A549 (cell line): ENCODE data around the gene ST6GALNAC2. TPM values are rescaled to one million over a fixed set of nuclear protein-coding genes. Genes with fewer than 3 reads are reported as not detected.

Source experiments
- ATAC-seq, 2 experiments: fragments of 200-7000 bp in 1 of 2; fragments of >200 bp in 1 of 2; cut with Nextera tagmentation in 1 of 2; cut with Tn5 transposase in 1 of 2; 3 replicates each; pipeline versions ENCODE4 v1.8.0 to v1.9.1; 2018 to 2020; ENCODE audit warnings: mild to moderate bottlenecking in 1 of 2, moderate library complexity in 1 of 2
- CTCF ChIA-PET: fragments of 300-600 bp; sonication (Branson Sonifier 250); formaldehyde crosslinking; extraction: SDS; loops from one replicate; lab custom pipeline; 2021; ENCODE audit warnings: antibody characterized with exemption, inconsistent platforms; lab: Yijun Ruan, JAX
- POLR2A ChIA-PET: fragments of 350-600 bp; formaldehyde crosslinking; extraction: SDS; loops from one replicate; lab custom pipeline; 2021; ENCODE audit warnings: antibody characterized with exemption, inconsistent platforms; lab: Yijun Ruan, JAX
- DNase-seq, 2 experiments: peaks; one replicate each; pipeline versions ENCODE4 v3.0.0 to v3.0.0-alpha.2; 2011 to 2016; ENCODE audit warnings: low read depth in 1 of 2, low spot score in 1 of 2
- FAIRE-seq: peaks from 2 replicates; lab custom pipeline; 2011; peaks lifted over from hg19 to GRCh38; lab: Jason Lieb, UNC
- H3K27ac ChIP-seq, 2 experiments: fragments of >200 bp; sonication (Bioruptor Twin); formaldehyde crosslinking; 3 replicates each; pipeline ENCODE4 v1.5.1; 2016 to 2017
- H3K4me1 ChIP-seq: fragments of >200 bp; sonication (Bioruptor Twin); formaldehyde crosslinking; 3 replicates; pipeline ENCODE4 v1.6.1; 2016
- H3K4me2 ChIP-seq: fragments of >200 bp; sonication (Bioruptor Twin); formaldehyde crosslinking; 3 replicates; pipeline ENCODE4 v1.6.1; 2016
- H3K4me3 ChIP-seq: fragments of >200 bp; sonication (Bioruptor Twin); formaldehyde crosslinking; 3 replicates; pipeline ENCODE4 v1.5.1; 2016
- H3K9me3 ChIP-seq: fragments of >200 bp; sonication (Bioruptor Twin); formaldehyde crosslinking; 3 replicates; pipeline ENCODE4 v1.6.1; 2016
- CEBPB ChIP-seq, 2 experiments: fragments of >200 bp in 1 of 2; sonication (Bioruptor Twin) in 1 of 2; formaldehyde crosslinking in 1 of 2; IDR thresholded peaks; 2 replicates each; pipeline ENCODE4 v1.6.1; 2012 to 2016
- EHMT2 ChIP-seq: fragments of 200-600 bp; sonication (generic); IDR thresholded peaks from 2 replicates; pipeline ENCODE4 v1.6.1; 2016; ENCODE audit warnings: antibody characterized with exemption, low read depth, mild to moderate bottlenecking, moderate library complexity
- HDAC2 ChIP-seq: fragments of 200-600 bp; sonication (generic); IDR thresholded peaks from 2 replicates; pipeline ENCODE4 v1.6.1; 2016
- HOXA7 ChIP-seq: fragments of 250-450 bp; sonication (Bioruptor Pico); IDR thresholded peaks from 2 replicates; pipeline ENCODE4 v1.5.0; 2020; ENCODE audit warnings: mild to moderate bottlenecking, moderate library complexity
- JUN ChIP-seq, 2 experiments: fragments of >200 bp; sonication (Bioruptor Twin); formaldehyde crosslinking; IDR thresholded peaks; 2 replicates in 1 of 2; 3 replicates in 1 of 2; pipeline ENCODE4 v1.6.1; 2016 to 2017
- JUNB ChIP-seq: fragments of >200 bp; sonication (Bioruptor Twin); formaldehyde crosslinking; IDR thresholded peaks from 2 replicates; pipeline ENCODE4 v1.6.1; 2016
- MAZ ChIP-seq: fragments of 150-350 bp; IDR thresholded peaks from 2 replicates; pipeline ENCODE4 v1.6.1; 2014; ENCODE audit warnings: antibody characterized with exemption, low read depth, low read length, borderline replicate concordance
- NFE2L2 ChIP-seq: fragments of 150-350 bp; conservative IDR thresholded peaks from 2 replicates; pipeline ENCODE4 v1.6.1; 2014; ENCODE audit warnings: low read length
- NPAS2 ChIP-seq: fragments of 250-450 bp; sonication (Bioruptor Pico); IDR thresholded peaks from 2 replicates; pipeline ENCODE4 v1.8.0; 2022; ENCODE audit warnings: mild to moderate bottlenecking, moderate library complexity, borderline replicate concordance
- POLR2A ChIP-seq: IDR thresholded peaks from 2 replicates; pipeline ENCODE4 v1.6.1; 2012; ENCODE audit warnings: mild to moderate bottlenecking, low read length
- RARB ChIP-seq: fragments of 250-450 bp; sonication (Bioruptor Pico); IDR thresholded peaks from 2 replicates; pipeline ENCODE4 v1.8.0; 2021; ENCODE audit warnings: mild to moderate bottlenecking, moderate library complexity
- RCOR1 ChIP-seq: fragments of 150-350 bp; IDR thresholded peaks from 2 replicates; pipeline ENCODE4 v1.6.1; 2014; ENCODE audit warnings: antibody characterized with exemption, low read length, low read depth
- RFX5 ChIP-seq: fragments of 450-650 bp; IDR thresholded peaks from 2 replicates; pipeline ENCODE4 v1.7.1; 2014; ENCODE audit warnings: antibody characterized with exemption, mild to moderate bottlenecking, moderate library complexity
- RNF2 ChIP-seq: fragments of 200-600 bp; sonication (generic); IDR thresholded peaks from 2 replicates; pipeline ENCODE4 v1.6.1; 2016; ENCODE audit warnings: low read depth, mild to moderate bottlenecking, antibody characterized with exemption, moderate library complexity, borderline replicate concordance
- SMC3 ChIP-seq: fragments of >200 bp; sonication (Bioruptor Twin); formaldehyde crosslinking; IDR thresholded peaks from 3 replicates; pipeline ENCODE4 v1.6.1; 2018; ENCODE audit warnings: inconsistent platforms
- SREBF2 ChIP-seq: fragments of 450-650 bp; IDR thresholded peaks from 2 replicates; pipeline ENCODE4 v1.6.1; 2014; ENCODE audit warnings: mild to moderate bottlenecking, moderate library complexity
- TFCP2L1 ChIP-seq: fragments of 250-450 bp; sonication (Bioruptor Pico); IDR thresholded peaks from 2 replicates; pipeline ENCODE4 v1.5.0; 2021; ENCODE audit warnings: mild to moderate bottlenecking
- TP53 ChIP-seq: fragments of 250-450 bp; sonication (Bioruptor Pico); IDR thresholded peaks from 2 replicates; pipeline ENCODE4 v1.5.0; 2021; ENCODE audit warnings: mild to moderate bottlenecking, moderate library complexity
- WGBS: methylation state at CpG from one replicate; pipeline ENCODE4 v1.1.6; 2017; ENCODE audit errors: missing lambda C conversion rate; 5-methylcytosine and 5-hydroxymethylcytosine counted together
- polyA plus RNA-seq, 4 experiments: library from polyadenylated mRNA; depleted of rRNA in 3 of 4; stranded (reverse); fragments of >200 nt; fragmentation: RNase III in 1 of 4; extraction: RNeasy Plus Mini Kit Qiagen cat#74134 plus additional on column Dnase treatment in 1 of 4; gene quantifications; 2 replicates in 3 of 4; 3 replicates in 1 of 4; pipeline ENCODE4 v1.2.3, GENCODE V29; 2011 to 2017
- TF ChIP-seq, protein P1 (sequence below): fragments of 200-600 bp; sonication (generic); IDR thresholded peaks from 2 replicates; pipeline ENCODE4 v1.6.1; 2016; ENCODE audit warnings: antibody characterized with exemption, mild to moderate bottlenecking, moderate library complexity
- TF ChIP-seq, protein P2 (sequence below): fragments of 450-650 bp; IDR thresholded peaks from 2 replicates; pipeline ENCODE4 v1.6.1; 2014; ENCODE audit warnings: antibody characterized with exemption
- TF ChIP-seq, protein P3 (sequence below): IDR thresholded peaks from 2 replicates; pipeline ENCODE4 v1.6.1; 2012
- TF ChIP-seq, protein P4 (sequence below): IDR thresholded peaks from 2 replicates; pipeline ENCODE4 v1.6.1; 2012
- TF ChIP-seq, protein P5 (sequence below): fragments of >200 bp; sonication (Bioruptor Twin); formaldehyde crosslinking; IDR thresholded peaks from 3 replicates; pipeline ENCODE4 v1.6.1; 2016
- TF ChIP-seq, protein P6 (sequence below): fragments of 250-450 bp; sonication (Bioruptor Pico); IDR thresholded peaks from 2 replicates; pipeline ENCODE4 v1.5.0; 2020; ENCODE audit warnings: low read depth, mild to moderate bottlenecking, moderate library complexity

Gene ST6GALNAC2
- polyA plus RNA-seq, 2 of the 4 experiments (the other 2 are of a cell fraction), result 0.41 to 0.74 TPM

DNA sequence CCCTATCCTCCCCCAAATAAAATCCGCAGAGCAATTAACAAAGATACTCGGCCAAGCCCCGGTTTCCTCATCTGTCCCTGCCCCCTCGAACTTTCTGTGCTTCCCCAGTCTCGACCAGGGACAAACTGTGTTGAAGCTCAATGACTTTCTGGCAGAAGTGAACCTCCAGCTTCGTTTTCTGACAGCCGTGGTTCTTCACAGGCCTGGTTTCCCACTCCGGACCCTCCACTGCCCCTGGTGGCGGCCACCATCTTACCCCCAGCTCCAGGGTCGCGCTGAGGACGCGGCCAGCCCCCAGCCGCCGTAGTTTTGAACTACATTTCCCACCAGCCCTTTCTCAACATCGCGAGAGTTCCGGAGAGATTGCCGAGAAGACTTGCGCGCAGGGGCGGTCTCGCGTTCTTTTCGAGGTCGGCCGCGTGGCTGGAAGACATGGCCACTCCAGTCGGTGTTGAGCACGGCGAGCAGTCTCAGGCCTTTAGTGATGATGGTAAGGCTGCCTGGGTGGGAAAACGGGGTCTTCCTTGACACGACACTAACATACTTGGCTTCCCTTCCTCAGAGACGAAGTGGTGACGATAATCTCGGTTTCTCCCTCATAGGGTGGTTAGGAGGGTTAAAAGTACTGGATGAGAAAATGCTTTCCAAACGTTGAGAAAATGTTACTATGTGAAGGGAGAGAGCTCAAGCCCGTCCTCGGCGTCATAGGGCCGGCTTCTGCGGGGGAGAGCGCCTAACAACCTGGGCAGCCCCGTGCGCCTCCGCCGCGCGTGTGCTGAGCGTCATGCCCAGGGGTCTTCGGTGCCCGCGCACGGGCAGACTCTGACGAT is 28.1 kb downstream of the ST6GALNAC2 start (continued):
- TF ChIP-seq, protein P1, sequence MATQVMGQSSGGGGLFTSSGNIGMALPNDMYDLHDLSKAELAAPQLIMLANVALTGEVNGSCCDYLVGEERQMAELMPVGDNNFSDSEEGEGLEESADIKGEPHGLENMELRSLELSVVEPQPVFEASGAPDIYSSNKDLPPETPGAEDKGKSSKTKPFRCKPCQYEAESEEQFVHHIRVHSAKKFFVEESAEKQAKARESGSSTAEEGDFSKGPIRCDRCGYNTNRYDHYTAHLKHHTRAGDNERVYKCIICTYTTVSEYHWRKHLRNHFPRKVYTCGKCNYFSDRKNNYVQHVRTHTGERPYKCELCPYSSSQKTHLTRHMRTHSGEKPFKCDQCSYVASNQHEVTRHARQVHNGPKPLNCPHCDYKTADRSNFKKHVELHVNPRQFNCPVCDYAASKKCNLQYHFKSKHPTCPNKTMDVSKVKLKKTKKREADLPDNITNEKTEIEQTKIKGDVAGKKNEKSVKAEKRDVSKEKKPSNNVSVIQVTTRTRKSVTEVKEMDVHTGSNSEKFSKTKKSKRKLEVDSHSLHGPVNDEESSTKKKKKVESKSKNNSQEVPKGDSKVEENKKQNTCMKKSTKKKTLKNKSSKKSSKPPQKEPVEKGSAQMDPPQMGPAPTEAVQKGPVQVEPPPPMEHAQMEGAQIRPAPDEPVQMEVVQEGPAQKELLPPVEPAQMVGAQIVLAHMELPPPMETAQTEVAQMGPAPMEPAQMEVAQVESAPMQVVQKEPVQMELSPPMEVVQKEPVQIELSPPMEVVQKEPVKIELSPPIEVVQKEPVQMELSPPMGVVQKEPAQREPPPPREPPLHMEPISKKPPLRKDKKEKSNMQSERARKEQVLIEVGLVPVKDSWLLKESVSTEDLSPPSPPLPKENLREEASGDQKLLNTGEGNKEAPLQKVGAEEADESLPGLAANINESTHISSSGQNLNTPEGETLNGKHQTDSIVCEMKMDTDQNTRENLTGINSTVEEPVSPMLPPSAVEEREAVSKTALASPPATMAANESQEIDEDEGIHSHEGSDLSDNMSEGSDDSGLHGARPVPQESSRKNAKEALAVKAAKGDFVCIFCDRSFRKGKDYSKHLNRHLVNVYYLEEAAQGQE, result peak; percentile 99
- no peak for TF ChIP-seq JUNB
- no peak for TF ChIP-seq RNF2
- TF ChIP-seq POLR2A, result peak; percentile 99
- TF ChIP-seq TFCP2L1, result peak; percentile 60; the same call in 1 of the 2 replicates
- TF ChIP-seq, protein P2, sequence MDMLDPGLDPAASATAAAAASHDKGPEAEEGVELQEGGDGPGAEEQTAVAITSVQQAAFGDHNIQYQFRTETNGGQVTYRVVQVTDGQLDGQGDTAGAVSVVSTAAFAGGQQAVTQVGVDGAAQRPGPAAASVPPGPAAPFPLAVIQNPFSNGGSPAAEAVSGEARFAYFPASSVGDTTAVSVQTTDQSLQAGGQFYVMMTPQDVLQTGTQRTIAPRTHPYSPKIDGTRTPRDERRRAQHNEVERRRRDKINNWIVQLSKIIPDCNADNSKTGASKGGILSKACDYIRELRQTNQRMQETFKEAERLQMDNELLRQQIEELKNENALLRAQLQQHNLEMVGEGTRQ, result no peak
- TF ChIP-seq, protein P3, sequence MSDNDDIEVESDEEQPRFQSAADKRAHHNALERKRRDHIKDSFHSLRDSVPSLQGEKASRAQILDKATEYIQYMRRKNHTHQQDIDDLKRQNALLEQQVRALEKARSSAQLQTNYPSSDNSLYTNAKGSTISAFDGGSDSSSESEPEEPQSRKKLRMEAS, result peak; percentile 100
- TF ChIP-seq JUN (IDR thresholded peaks at IDR 0.05), result peak; percentile 91 to 97
- TF ChIP-seq EHMT2, result no peak
- no peak; the same call in 1 of the 2 replicates for TF ChIP-seq MAZ
- no peak for TF ChIP-seq NPAS2 (CRISPR knock-in tag)
- TF ChIP-seq, protein P4, sequence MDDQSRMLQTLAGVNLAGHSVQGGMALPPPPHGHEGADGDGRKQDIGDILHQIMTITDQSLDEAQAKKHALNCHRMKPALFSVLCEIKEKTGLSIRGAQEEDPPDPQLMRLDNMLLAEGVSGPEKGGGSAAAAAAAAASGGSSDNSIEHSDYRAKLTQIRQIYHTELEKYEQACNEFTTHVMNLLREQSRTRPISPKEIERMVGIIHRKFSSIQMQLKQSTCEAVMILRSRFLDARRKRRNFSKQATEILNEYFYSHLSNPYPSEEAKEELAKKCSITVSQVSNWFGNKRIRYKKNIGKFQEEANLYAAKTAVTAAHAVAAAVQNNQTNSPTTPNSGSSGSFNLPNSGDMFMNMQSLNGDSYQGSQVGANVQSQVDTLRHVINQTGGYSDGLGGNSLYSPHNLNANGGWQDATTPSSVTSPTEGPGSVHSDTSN, result 0 out of 2 replicates have a peak, but pooled peaks have one; percentile 38
- TF ChIP-seq NFE2L2, result no peak
- TF ChIP-seq RARB (CRISPR knock-in tag), result 0 out of 2 replicates have a peak, but pooled peaks have one; percentile 21
- TF ChIP-seq, protein P5, sequence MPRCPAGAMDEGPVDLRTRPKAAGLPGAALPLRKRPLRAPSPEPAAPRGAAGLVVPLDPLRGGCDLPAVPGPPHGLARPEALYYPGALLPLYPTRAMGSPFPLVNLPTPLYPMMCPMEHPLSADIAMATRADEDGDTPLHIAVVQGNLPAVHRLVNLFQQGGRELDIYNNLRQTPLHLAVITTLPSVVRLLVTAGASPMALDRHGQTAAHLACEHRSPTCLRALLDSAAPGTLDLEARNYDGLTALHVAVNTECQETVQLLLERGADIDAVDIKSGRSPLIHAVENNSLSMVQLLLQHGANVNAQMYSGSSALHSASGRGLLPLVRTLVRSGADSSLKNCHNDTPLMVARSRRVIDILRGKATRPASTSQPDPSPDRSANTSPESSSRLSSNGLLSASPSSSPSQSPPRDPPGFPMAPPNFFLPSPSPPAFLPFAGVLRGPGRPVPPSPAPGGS, result peak; percentile 90; the same call in 2 of the 3 replicates
- TF ChIP-seq HDAC2, result peak; percentile 18; the same call in 1 of the 2 replicates
- TF ChIP-seq RFX5, result no peak; the same call in 1 of the 2 replicates
- no peak for TF ChIP-seq SMC3
- TF ChIP-seq RCOR1, result no peak

DNA sequence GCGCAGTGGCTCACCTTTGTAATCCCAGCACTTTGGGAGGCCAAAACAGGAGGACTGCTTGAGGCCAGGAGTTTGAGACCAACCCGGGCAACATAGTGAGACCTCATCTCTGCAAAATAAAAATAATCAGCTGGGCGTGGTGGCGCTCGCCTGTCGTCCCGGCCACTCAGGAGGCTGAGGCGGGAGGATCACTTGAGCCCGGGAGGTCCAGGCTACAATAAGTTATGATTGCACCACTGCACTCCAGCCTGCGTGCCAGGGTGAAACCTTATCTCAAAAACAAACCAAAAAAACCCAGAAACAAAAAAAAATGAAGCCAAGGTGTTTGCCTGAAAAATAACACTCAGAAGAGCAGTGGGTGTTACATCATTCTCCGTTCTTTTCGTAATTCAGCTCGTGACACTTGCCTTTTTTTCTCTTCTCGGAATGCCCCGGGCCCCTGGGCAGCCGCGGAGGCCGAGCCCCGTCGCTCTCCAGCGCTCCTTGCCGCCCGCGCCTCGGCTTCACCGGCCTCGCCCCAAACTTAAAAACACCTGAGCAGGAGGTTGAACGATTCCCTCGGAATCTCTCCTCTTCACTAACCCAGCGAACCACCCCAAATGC is 28.8 kb downstream of the ST6GALNAC2 start:
- DNase-seq (peak in 1 of 2 experiments; percentile 53), FAIRE-seq (no peak), ATAC-seq (peak; percentile 56 to 65)
- TF ChIP-seq HOXA7 (0 out of 2 replicates have a peak, but pooled peaks have one; percentile 15), CEBPB (IDR thresholded peaks at IDR 0.05) (peak; percentile 38 to 75; a peak in 3 of 4 replicates), TP53 (0 out of 2 replicates have a peak, but pooled peaks have one; percentile 37), SREBF2 (no peak)
- TF ChIP-seq, protein P6, sequence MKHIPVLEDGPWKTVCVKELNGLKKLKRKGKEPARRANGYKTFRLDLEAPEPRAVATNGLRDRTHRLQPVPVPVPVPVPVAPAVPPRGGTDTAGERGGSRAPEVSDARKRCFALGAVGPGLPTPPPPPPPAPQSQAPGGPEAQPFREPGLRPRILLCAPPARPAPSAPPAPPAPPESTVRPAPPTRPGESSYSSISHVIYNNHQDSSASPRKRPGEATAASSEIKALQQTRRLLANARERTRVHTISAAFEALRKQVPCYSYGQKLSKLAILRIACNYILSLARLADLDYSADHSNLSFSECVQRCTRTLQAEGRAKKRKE (CRISPR knock-in tag), result no peak
- WGBS, result 7% methylated on average over 30 of the region's 30 CpGs
- no peaks in the 10 kb centered on the region for H3K9me3 ChIP-seq
- ChIA-PET CTCF (interaction anchor here (0.8 to 15.7 kb wide), 34 partner anchors 8 to 172 kb away, joined by 3 to 185 read pairs (median 4); partner anchors contain the start of genes AANAT, MXRA7, PRCD and ST6GALNAC2), POLR2A (interaction anchor here (0.6 to 2.5 kb wide), 20 partner anchors 10 to 1601 kb away, joined by 3 to 21 read pairs (median 4); partner anchors contain the start of genes CYGB, JMJD6, METTL23 and MFSD11)
- H3K4me2 ChIP-seq, result peak overlapping the region; percentile 69
- H3K27ac ChIP-seq, result peak overlapping the region; percentile 90 to 96
- peaks cover 37% of the 10 kb centered on the region for H3K4me1 ChIP-seq
- H3K4me3 ChIP-seq, result peak overlapping the region; percentile 87
